Hepatocyte (in vitro differentiated cells): Measurements from ENCODE around the gene RIMBP2. TPM values are rescaled to one million over a fixed set of nuclear protein-coding genes. Genes with fewer than 3 reads are reported as not detected.
"Not testable (repeated sequence)": the region's sequence is repeated elsewhere in the genome, so short reads cannot be mapped to it uniquely, and the experiment has no call there.

Source experiments
- DNase-seq: peaks from one replicate; pipeline ENCODE4 v3.0.0-alpha.2; 2016; ENCODE audit warnings: low spot score
- H2AFZ ChIP-seq: fragments of 200-600 bp; sonication (generic); 2 replicates; pipeline ENCODE4 v1.6.0; 2016; ENCODE audit warnings: antibody characterized with exemption, mild to moderate bottlenecking
- H3K27ac ChIP-seq: fragments of 200-600 bp; sonication (generic); 2 replicates; pipeline ENCODE4 v1.5.1; 2016; ENCODE audit warnings: mild to moderate bottlenecking
- H3K27me3 ChIP-seq: fragments of 200-600 bp; sonication (generic); 2 replicates; pipeline ENCODE4 v1.6.1; 2016
- H3K36me3 ChIP-seq: fragments of 200-600 bp; sonication (generic); replicated peaks from 2 replicates; pipeline ENCODE4 v1.5.1; 2016; ENCODE audit warnings: low read depth; ENCODE audit not compliant: insufficient read depth
- H3K4me1 ChIP-seq: fragments of 200-600 bp; sonication (generic); 2 replicates; pipeline ENCODE4 v1.5.1; 2016; ENCODE audit warnings: mild to moderate bottlenecking, moderate library complexity; ENCODE audit not compliant: insufficient read depth
- H3K4me2 ChIP-seq: fragments of 200-600 bp; sonication (generic); 2 replicates; pipeline ENCODE4 v1.6.0; 2016
- H3K4me3 ChIP-seq: fragments of 200-600 bp; sonication (generic); 2 replicates; pipeline ENCODE4 v1.5.1; 2016; ENCODE audit warnings: mild to moderate bottlenecking
- H3K79me2 ChIP-seq: fragments of 200-600 bp; sonication (generic); 2 replicates; pipeline ENCODE4 v1.6.0; 2017; ENCODE audit warnings: mild to moderate bottlenecking
- H3K9me2 ChIP-seq: fragments of 200-600 bp; sonication (generic); replicated peaks from 2 replicates; pipeline ENCODE4 v1.6.0; 2017; ENCODE audit warnings: mild to moderate bottlenecking; ENCODE audit not compliant: insufficient read depth
- H3K9me3 ChIP-seq: fragments of 200-600 bp; sonication (generic); 2 replicates; pipeline ENCODE4 v1.5.1; 2016; ENCODE audit warnings: low read depth, mild to moderate bottlenecking
- H4K20me1 ChIP-seq: fragments of 200-600 bp; sonication (generic); 2 replicates; pipeline ENCODE4 v1.6.0; 2016; ENCODE audit warnings: mild to moderate bottlenecking; ENCODE audit not compliant: insufficient read depth, poor library complexity, severe bottlenecking
- EZH2 ChIP-seq: fragments of 200-600 bp; sonication (generic); IDR thresholded peaks from 2 replicates; pipeline ENCODE4 v1.6.1; 2016; ENCODE audit warnings: antibody characterized with exemption, mild to moderate bottlenecking, borderline replicate concordance
- EZH2phosphoT487 ChIP-seq: fragments of 200-600 bp; sonication (generic); IDR thresholded peaks from one replicate; pipeline ENCODE4 v1.6.1; 2018; ENCODE audit warnings: antibody characterized with exemption, mild to moderate bottlenecking, low read depth, moderate library complexity; ENCODE audit not compliant: unreplicated experiment, severe bottlenecking
- WGBS: methylation state at CpG from one replicate; pipeline ENCODE4 v1.1.6; 2016; ENCODE audit warnings: low lambda C conversion rate; ENCODE audit errors: missing lambda C conversion rate; 5-methylcytosine and 5-hydroxymethylcytosine counted together
- polyA plus RNA-seq: library from polyadenylated mRNA; unstranded; fragments of >200 nt; fragmentation: Nextera tagmentation; extraction: Ambion mirVana; gene quantifications from 2 replicates; pipeline ENCODE4 v1.2.1, GENCODE V29; 2016
- total RNA-seq: library from RNA; depleted of rRNA; stranded (reverse); fragments of >200 nt; gene quantifications from 2 replicates; pipeline ENCODE4 v1.2.3, GENCODE V29; 2014
- TF ChIP-seq, protein P1 (sequence below): fragments of 200-600 bp; sonication (generic); IDR thresholded peaks from 2 replicates; pipeline ENCODE4 v1.5.1; 2016; ENCODE audit warnings: antibody characterized with exemption, mild to moderate bottlenecking; ENCODE audit not compliant: poor library complexity

Gene RIMBP2
- total and polyA plus RNA-seq, 2 experiments from 2014 or later: 2.5 to 4.4 TPM

DNA sequence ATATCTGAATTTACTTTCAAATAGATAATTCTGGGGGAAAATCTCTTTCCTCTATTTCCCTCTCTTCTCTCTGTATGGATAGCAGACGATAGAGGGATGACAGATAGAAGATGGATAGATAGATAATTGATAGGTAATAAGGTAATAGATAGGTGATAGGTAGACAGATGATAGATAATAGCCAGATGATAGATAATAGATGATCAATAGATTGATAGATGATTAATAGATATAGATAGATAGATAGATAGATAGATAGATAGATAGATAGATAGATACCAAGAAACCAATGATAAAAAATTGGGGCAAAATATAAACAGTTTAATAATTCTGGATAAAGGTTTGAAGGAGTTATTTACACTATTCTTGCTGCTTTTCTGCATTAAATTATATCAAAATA, 26.6 kb upstream of the RIMBP2 start:
- Histone ChIP-seq H3K9me3 (no peaks in the 10 kb centered on the region), H2AFZ (no peak overlapping the region), H3K27ac (no peak overlapping the region), H3K27me3 (peaks cover 3% of the 10 kb centered on the region), H4K20me1 (no peaks in the 10 kb centered on the region), H3K36me3 (no peaks in the 10 kb centered on the region), H3K79me2 (no peaks in the 10 kb centered on the region), H3K4me1 (no peaks in the 10 kb centered on the region), H3K4me2 (no peak overlapping the region), H3K4me3 (no peak overlapping the region), H3K9me2 (no peaks in the 10 kb centered on the region)
- TF ChIP-seq EZH2: no peak
- TF ChIP-seq EZH2phosphoT487: no peak
- TF ChIP-seq, protein P1, sequence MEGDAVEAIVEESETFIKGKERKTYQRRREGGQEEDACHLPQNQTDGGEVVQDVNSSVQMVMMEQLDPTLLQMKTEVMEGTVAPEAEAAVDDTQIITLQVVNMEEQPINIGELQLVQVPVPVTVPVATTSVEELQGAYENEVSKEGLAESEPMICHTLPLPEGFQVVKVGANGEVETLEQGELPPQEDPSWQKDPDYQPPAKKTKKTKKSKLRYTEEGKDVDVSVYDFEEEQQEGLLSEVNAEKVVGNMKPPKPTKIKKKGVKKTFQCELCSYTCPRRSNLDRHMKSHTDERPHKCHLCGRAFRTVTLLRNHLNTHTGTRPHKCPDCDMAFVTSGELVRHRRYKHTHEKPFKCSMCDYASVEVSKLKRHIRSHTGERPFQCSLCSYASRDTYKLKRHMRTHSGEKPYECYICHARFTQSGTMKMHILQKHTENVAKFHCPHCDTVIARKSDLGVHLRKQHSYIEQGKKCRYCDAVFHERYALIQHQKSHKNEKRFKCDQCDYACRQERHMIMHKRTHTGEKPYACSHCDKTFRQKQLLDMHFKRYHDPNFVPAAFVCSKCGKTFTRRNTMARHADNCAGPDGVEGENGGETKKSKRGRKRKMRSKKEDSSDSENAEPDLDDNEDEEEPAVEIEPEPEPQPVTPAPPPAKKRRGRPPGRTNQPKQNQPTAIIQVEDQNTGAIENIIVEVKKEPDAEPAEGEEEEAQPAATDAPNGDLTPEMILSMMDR: no peak
- 96% methylated on average over 1 of the region's 1 CpG for WGBS
- DNase-seq: no peak

DNA sequence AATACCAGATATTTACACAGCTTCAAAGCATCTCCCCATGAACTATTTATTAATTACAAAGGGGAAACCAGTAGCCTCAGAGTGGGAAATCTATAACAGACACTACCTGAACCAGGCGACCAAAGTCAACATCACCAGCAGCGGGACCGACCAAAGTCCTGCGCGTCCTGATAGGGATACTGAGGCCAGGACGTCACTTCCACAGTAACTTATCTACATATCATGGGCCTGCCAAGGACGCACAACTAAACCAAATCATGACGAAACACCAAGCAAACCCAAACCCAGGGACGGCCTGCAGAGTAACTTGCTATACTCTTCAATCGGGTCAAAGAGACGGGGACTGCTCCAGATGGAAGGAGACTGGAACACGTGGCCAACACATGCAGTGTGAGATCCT, 26.0 kb upstream of the RIMBP2 start:
- no peak for DNase-seq
- Histone ChIP-seq H3K9me2 (no peaks in the 10 kb centered on the region), H2AFZ (no peak overlapping the region), H3K9me3 (no peaks in the 10 kb centered on the region), H3K4me2 (no peak overlapping the region), H3K27ac (no peak overlapping the region), H4K20me1 (no peaks in the 10 kb centered on the region), H3K4me1 (no peaks in the 10 kb centered on the region), H3K36me3 (no peaks in the 10 kb centered on the region), H3K79me2 (no peaks in the 10 kb centered on the region), H3K27me3 (peaks cover 3% of the 10 kb centered on the region), H3K4me3 (no peak overlapping the region)
- WGBS: 87% methylated on average over 12 of the region's 12 CpGs
- TF ChIP-seq EZH2 (no peak), EZH2phosphoT487 (no peak)
- TF ChIP-seq, protein P1: no peak

GRCh38 chr12:130739571-130739970, 23.5 kb upstream of the RIMBP2 start:
- Histone ChIP-seq H3K4me1 (no peaks in the 10 kb centered on the region), H3K4me3 (no peak overlapping the region), H4K20me1 (no peaks in the 10 kb centered on the region), H3K9me2 (no peaks in the 10 kb centered on the region), H3K4me2 (no peak overlapping the region), H3K27ac (no peak overlapping the region), H3K79me2 (no peaks in the 10 kb centered on the region), H3K36me3 (no peaks in the 10 kb centered on the region), H2AFZ (no peak overlapping the region), H3K27me3 (no peaks in the 10 kb centered on the region), H3K9me3 (no peaks in the 10 kb centered on the region)
- TF ChIP-seq EZH2phosphoT487 (no peak), EZH2 (no peak)
- TF ChIP-seq, protein P1: no peak
- DNase-seq: no peak
- 83% methylated on average over 10 of the region's 10 CpGs for WGBS

- H4K20me1 ChIP-seq, DNase-seq, H3K27ac ChIP-seq, H2AFZ ChIP-seq, H3K36me3 ChIP-seq, H3K4me2 ChIP-seq, H3K9me2 ChIP-seq, H3K9me3 ChIP-seq, H3K27me3 ChIP-seq, H3K4me3 ChIP-seq, H3K79me2 ChIP-seq, H3K4me1 ChIP-seq: not testable (repeated sequence)
- 95% methylated on average over 4 of the region's 4 CpGs for WGBS
These were observed 22.3 kb upstream of the RIMBP2 start for GRCh38 chr12:130738403-130738802.
